ENCODE measurements around the gene NAB2.

NAB2 gene

GRCh38 chr12:57139796-57140649 is 51.1 kb downstream of the NAB2 start:
- no peak overlapping the region for H3K4me3 ChIP-seq (replicated peaks; ENCODE audit: low read depth, low read length)
- DNase-seq (ENCODE audit: extremely low read depth, low read depth): no peak
- TF ChIP-seq CTCF (IDR thresholded peaks at IDR 0.05; ENCODE audit: low read depth, low read length, missing control alignments): no peak

- no peak for DNase-seq (ENCODE audit: extremely low read depth, low read depth)
- no peak overlapping the region for H3K4me3 ChIP-seq (replicated peaks; ENCODE audit: low read depth, low read length)
- TF ChIP-seq CTCF (IDR thresholded peaks at IDR 0.05; ENCODE audit: low read depth, low read length, missing control alignments): no peak
These were observed 52.3 kb downstream of the NAB2 start for GRCh38 chr12:57141249-57141648.

GRCh38 chr12:57142121-57142520 is 53.2 kb downstream of the NAB2 start:
- H3K4me3 ChIP-seq (replicated peaks; ENCODE audit: low read depth, low read length): no peak overlapping the region
- no peak for DNase-seq (ENCODE audit: extremely low read depth, low read depth)
- TF ChIP-seq CTCF (IDR thresholded peaks at IDR 0.05; ENCODE audit: low read depth, low read length, missing control alignments): no peak

GRCh38 chr12:57142727-57143126 is 53.8 kb downstream of the NAB2 start:
- no peak for DNase-seq (ENCODE audit: extremely low read depth, low read depth)
- TF ChIP-seq CTCF (IDR thresholded peaks at IDR 0.05; ENCODE audit: low read depth, low read length, missing control alignments): no peak
- H3K4me3 ChIP-seq (replicated peaks; ENCODE audit: low read depth, low read length): no peak overlapping the region

- TF ChIP-seq CTCF (IDR thresholded peaks at IDR 0.05; ENCODE audit: low read depth, low read length, missing control alignments): no peak
These were observed 54.5 kb downstream of the NAB2 start for GRCh38 chr12:57143454-57143853.

More at GRCh38 chr12:57143454-57143853, 54.5 kb downstream of the NAB2 start:
- no peak overlapping the region for H3K4me3 ChIP-seq (replicated peaks; ENCODE audit: low read depth, low read length)
- DNase-seq (ENCODE audit: extremely low read depth, low read depth): no peak
